Measurements from ENCODE around the gene MAGED2. TPM values are rescaled to one million over a fixed set of nuclear protein-coding genes. Genes with fewer than 3 reads are reported as not detected.
"Not testable (repeated sequence)": the region's sequence is repeated elsewhere in the genome, so short reads cannot be mapped to it uniquely, and the experiment has no call there.

The MAGED2 gene
- total RNA-seq: 467 to 469 TPM (median 467 TPM) in 3 replicates
- long read RNA-seq, transcript MAGED2-203 (12 exons, 2,066 nt): minor isoform, 212 of 1,468 reads
- long read RNA-seq, transcript MAGED2-204 (13 exons, 2,048 nt): minor isoform, 71 of 1,468 reads
- long read RNA-seq, transcript MAGED2-206 (13 exons, 2,189 nt): major isoform, 806 of 1,468 reads
- long read RNA-seq, transcript MAGED2-201 (12 exons, 1,958 nt): minor isoform, 19 of 1,468 reads
- long read RNA-seq, partial matches to known transcripts: 168 of 1,468 reads
- long read RNA-seq, other reads (novel, unspliced or antisense): 179 of 1,468 reads

- Mint-ChIP-seq H3K9me3 (ENCODE audit: low read depth) (peaks cover 20% of the 10 kb centered on the region), H3K4me1 (ENCODE audit: low read depth) (peaks cover 22% of the 10 kb centered on the region), H3K36me3 (ENCODE audit: low read depth) (peaks cover 22% of the 10 kb centered on the region)
Observed at GRCh38 chrX:54807524-54808108, at the start of gene MAGED2. MAGED2 (plus strand) TSS chrX:54807745; CDS start chrX:54809332, 1,587 bp downstream.

GRCh38 chrX:54758114-54759055 lies 49.2 kb upstream of the MAGED2 start:
- no peak overlapping the region for H3K4me3 Mint-ChIP-seq (ENCODE audit: unreplicated experiment)
- no peaks in the 10 kb centered on the region for H3K4me1 Mint-ChIP-seq (ENCODE audit: low read depth)
- H3K27me3 Mint-ChIP-seq (ENCODE audit: low read depth): no peaks in the 10 kb centered on the region
- TF ChIP-seq CTCF (IDR thresholded peaks at IDR 0.05): no peak
- no peak for DNase-seq (ENCODE audit: low spot score)
- H3K27ac Mint-ChIP-seq (ENCODE audit: unreplicated experiment): no peak overlapping the region
- peaks cover 21% of the 10 kb centered on the region for H3K9me3 Mint-ChIP-seq (ENCODE audit: low read depth)
- no peaks in the 10 kb centered on the region for H3K36me3 Mint-ChIP-seq (ENCODE audit: low read depth)

More at GRCh38 chrX:54807524-54808108, at the start of gene MAGED2:
- Mint-ChIP-seq H3K27ac (ENCODE audit: unreplicated experiment) (peak within 1 kb of the TSS; percentile 98), H3K27me3 (ENCODE audit: low read depth) (no peaks in the 10 kb centered on the region), H3K4me3 (ENCODE audit: unreplicated experiment) (peak within 1 kb of the TSS; percentile 98)
- no peak for DNase-seq (ENCODE audit: low spot score)
- no peak for TF ChIP-seq CTCF (IDR thresholded peaks at IDR 0.05)

- not testable (repeated sequence) for DNase-seq (ENCODE audit: low spot score)
Observed at GRCh38 chrX:54774391-54775094, 33.0 kb upstream of the MAGED2 start.

GRCh38 chrX:54776061-54776460 lies 31.5 kb upstream of the MAGED2 start:
- H3K27ac Mint-ChIP-seq (ENCODE audit: unreplicated experiment): no peak overlapping the region
- no peak for DNase-seq (ENCODE audit: low spot score)
- no peak for TF ChIP-seq CTCF (IDR thresholded peaks at IDR 0.05)
- H3K27me3 Mint-ChIP-seq (ENCODE audit: low read depth): no peaks in the 10 kb centered on the region
- no peaks in the 10 kb centered on the region for H3K36me3 Mint-ChIP-seq (ENCODE audit: low read depth)
- peaks cover 17% of the 10 kb centered on the region for H3K4me1 Mint-ChIP-seq (ENCODE audit: low read depth)
- H3K9me3 Mint-ChIP-seq (ENCODE audit: low read depth): peaks cover 7% of the 10 kb centered on the region
- H3K4me3 Mint-ChIP-seq (ENCODE audit: unreplicated experiment): no peak overlapping the region

More at GRCh38 chrX:54774391-54775094, 33.0 kb upstream of the MAGED2 start:
- H3K27me3 Mint-ChIP-seq (ENCODE audit: low read depth); H3K36me3 Mint-ChIP-seq (ENCODE audit: low read depth); H3K4me3 Mint-ChIP-seq (ENCODE audit: unreplicated experiment): not testable (repeated sequence)
- peak overlapping the region; percentile 86 for H3K27ac Mint-ChIP-seq (ENCODE audit: unreplicated experiment)
- H3K9me3 Mint-ChIP-seq (ENCODE audit: low read depth): peaks cover 16% of the 10 kb centered on the region
- peaks cover 17% of the 10 kb centered on the region for H3K4me1 Mint-ChIP-seq (ENCODE audit: low read depth)

GRCh38 chrX:54776987-54777672 lies 30.4 kb upstream of the MAGED2 start:
- peaks cover 6% of the 10 kb centered on the region for H3K9me3 Mint-ChIP-seq (ENCODE audit: low read depth)

More at GRCh38 chrX:54776987-54777672, 30.4 kb upstream of the MAGED2 start:
- H3K4me3 Mint-ChIP-seq (ENCODE audit: unreplicated experiment): no peak overlapping the region
- no peaks in the 10 kb centered on the region for H3K27me3 Mint-ChIP-seq (ENCODE audit: low read depth)
- no peak overlapping the region for H3K27ac Mint-ChIP-seq (ENCODE audit: unreplicated experiment)
- no peak for DNase-seq (ENCODE audit: low spot score)
- H3K36me3 Mint-ChIP-seq (ENCODE audit: low read depth): no peaks in the 10 kb centered on the region
- no peak for TF ChIP-seq CTCF (IDR thresholded peaks at IDR 0.05)
- peaks cover 17% of the 10 kb centered on the region for H3K4me1 Mint-ChIP-seq (ENCODE audit: low read depth)
